ENCODE results near the gene EZH1.
"Not testable (repeated sequence)": the region's sequence is repeated elsewhere in the genome, so short reads cannot be mapped to it uniquely, and the experiment has no call there.

Gene EZH1

DNA sequence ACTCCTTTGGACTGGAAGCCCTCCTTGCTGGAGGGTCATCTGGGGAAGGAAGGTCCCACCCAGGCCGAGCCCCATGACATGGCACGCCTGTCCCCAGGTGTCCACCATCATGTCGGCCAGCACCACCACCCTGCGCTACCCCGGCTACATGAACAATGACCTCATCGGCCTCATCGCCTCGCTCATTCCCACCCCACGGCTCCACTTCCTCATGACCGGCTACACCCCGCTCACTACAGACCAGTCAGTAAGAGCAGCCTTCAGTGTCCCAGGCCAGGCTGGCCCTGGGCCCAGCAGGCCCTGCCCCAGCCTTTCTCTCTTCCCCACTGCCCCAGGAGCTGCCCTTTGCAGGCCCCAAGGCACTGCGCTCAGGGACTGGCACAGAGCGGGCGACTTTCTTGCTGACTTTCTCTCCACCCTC, 79.2 kb downstream of the EZH1 start:
- DNase-seq = no peak

DNA sequence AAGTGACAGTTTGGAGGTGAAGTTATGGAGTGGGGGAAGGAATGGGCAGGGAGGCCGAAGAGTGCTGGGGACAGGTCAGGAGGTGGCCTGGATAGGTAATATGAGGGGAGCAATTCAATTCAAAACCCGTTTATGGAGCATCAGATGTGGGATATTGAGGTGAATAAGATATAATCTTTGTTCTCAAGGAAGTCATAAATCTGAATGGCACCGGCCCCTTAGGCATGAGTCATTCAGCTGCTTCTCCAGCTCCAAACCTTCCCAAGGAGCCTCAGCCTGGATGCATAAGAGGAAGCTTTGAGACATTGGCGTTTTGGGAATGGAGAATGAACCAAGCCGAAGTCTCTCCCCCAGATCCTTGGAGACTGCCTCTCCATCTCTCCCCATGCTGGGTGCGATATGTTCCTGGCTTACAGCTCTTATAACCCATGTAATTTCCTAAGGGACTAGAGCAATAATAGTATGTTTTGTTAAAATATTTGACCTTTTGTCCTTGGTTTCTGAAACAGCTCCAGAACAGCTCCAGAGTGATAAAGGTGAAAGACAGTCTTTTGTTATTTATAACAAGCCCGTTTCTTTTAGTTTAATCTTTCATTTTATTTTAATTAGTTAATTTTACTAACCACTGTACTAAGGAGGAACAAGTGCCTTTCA, 84.0 kb downstream of the EZH1 start:
- no peak for DNase-seq

DNA sequence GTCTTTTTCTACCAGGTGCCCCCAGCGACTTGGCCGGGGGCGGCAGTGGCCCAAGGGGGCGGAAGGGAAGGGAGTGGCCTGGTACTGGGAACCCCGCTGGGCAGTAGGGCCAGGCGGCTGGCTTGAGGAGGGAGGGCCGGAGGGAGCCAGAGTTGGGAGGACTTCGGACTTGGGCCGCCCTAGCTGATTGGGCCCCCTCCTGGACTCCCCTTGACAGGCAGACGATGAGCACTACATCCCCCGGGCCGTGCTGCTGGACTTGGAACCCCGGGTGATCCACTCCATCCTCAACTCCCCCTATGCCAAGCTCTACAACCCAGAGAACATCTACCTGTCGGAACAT, 84.9 kb downstream of the EZH1 start:
- not testable (repeated sequence) for DNase-seq

- peak; percentile 94 for DNase-seq
Measured at GRCh38 chr17:42659079-42659931, 85.5 kb downstream of the EZH1 start, which contains the start of gene TUBG2. Gene TUBG2, plus strand, starts transcription at chr17:42659284. Its CDS starts 220 bp downstream, at chr17:42659504.

DNA sequence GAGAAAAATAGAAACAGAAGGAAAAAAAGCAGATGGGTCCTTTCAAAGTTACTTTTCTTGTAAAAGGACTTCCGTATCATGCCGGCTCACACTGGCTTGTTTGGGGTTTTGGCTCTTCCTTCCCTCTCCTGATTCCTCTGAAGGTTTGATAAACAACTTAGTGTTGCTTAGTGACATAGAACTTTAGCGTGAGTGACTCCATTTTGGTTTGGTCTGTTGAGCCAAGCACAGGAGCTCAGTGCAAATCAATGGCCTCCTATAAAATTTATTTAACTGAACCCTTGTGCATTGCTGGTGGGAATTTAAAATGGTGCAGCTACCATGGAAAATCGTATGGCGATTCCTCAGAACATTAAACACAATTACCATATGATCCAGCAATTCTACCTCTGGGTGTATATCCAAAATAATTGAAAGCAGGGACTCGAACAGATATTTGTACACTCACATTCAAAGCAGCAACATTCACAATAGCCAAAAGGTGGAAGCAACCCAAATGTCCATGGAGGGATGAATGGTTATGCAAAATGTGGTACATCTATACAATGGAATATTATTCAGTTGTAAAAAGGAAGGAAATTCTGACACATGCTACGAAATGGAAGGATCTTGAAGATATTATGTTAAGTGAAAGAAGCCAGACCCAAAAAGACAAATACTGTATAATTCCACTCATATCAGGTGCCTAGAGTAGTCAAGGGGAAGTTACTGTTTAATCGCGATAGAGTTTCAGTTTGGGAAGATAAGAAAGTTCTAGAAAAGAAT, 86.8 kb downstream of the EZH1 start:
- DNase-seq = no peak

DNA sequence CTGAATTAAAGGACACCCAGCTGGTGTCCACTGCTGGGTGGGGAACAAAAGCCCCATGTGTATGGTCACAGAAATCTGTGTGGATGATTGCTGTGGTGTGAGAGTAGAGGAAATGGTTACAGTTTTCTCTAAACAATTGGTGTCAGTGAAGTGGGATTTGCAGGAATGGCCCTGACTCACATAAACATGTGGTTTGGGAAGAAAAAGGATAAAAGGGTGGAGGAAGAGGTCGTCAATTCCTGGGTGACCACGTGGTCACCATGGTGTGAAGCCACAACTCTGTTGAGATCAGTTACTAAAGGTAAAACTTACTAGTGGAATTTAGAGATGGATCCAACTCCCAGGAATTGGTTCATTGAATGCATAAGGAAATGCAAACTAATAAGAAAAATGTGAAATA, 89.3 kb downstream of the EZH1 start:
- no peak for DNase-seq

GRCh38 chr17:42653179-42654124, 91.4 kb downstream of the EZH1 start:
- peak; percentile 82 for DNase-seq

GRCh38 chr17:42651392-42651791, 93.4 kb downstream of the EZH1 start:
- DNase-seq = no peak
